BJ (cell line): ENCODE data around the gene KCNK1. TPM values are rescaled to one million over a fixed set of nuclear protein-coding genes. Genes with fewer than 3 reads are reported as not detected.

Experiments
- CTCF ChIA-PET: fragments of 350-600 bp; formaldehyde crosslinking; extraction: SDS; loops from one replicate; lab custom pipeline; 2021; ENCODE audit warnings: antibody characterized with exemption, inconsistent platforms; lab: Yijun Ruan, JAX
- POLR2A ChIA-PET: fragments of 300-600 bp; sonication (Branson Sonifier 250); formaldehyde crosslinking; extraction: SDS; loops from one replicate; lab custom pipeline; 2021; ENCODE audit warnings: antibody characterized with exemption; lab: Charles Lee
- DNase-seq: peaks from one replicate; pipeline ENCODE4 v3.0.0-alpha.2; 2011; ENCODE audit warnings: low read depth
- H3K27me3 ChIP-seq: 2 replicates; pipeline ENCODE4 v1.6.0; 2011; ENCODE audit warnings: low read length; ENCODE audit not compliant: control insufficient read depth, insufficient read depth
- H3K36me3 ChIP-seq: 2 replicates; pipeline ENCODE4 v1.5.1; 2011; ENCODE audit warnings: low read length; ENCODE audit not compliant: control insufficient read depth, insufficient read depth
- H3K4me3 ChIP-seq: 2 replicates; pipeline ENCODE4 v1.5.1; 2011; ENCODE audit warnings: low read depth, mild to moderate bottlenecking, control low read depth, low read length
- polyA plus RNA-seq: library from polyadenylated mRNA; depleted of rRNA; stranded (reverse); fragments of >200 nt; gene quantifications from 2 replicates; pipeline ENCODE4 v1.2.3, GENCODE V29; 2011
- TF ChIP-seq, protein P1 (sequence below): IDR thresholded peaks from 2 replicates; pipeline ENCODE4 v1.5.1; 2011; ENCODE audit warnings: low read depth, mild to moderate bottlenecking, control low read depth, inconsistent platforms, low read length, moderate library complexity; ENCODE audit not compliant: insufficient read depth

KCNK1 gene
- polyA plus RNA-seq, 1 experiment: 3.0 TPM

DNA sequence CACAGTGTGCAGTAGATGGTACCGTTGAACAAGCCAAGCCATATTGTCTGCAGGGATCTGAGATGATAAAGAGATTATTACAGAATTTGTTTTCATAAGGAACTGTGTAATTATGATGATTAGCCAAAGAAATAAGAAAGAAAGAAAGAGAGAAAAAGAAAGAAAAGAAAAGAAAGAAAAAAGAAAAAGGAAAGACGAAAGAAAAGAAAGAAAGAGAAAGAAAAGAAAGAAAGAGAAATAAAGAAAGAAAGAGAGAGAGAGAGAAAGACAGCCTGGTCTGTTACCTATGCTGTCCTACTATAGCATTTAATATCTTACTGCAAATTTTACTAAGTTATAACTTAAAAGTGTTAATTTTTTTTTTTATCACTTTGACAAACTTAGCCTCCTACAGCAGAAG, 43.6 kb downstream of the KCNK1 start:
- DNase-seq: no peak
- Histone ChIP-seq H3K36me3 (no peaks in the 10 kb centered on the region), H3K4me3 (no peak overlapping the region), H3K27me3 (no peaks in the 10 kb centered on the region)
- POLR2A ChIA-PET: no interaction called here
- CTCF ChIA-PET: no interaction called here
- TF ChIP-seq, protein P1, sequence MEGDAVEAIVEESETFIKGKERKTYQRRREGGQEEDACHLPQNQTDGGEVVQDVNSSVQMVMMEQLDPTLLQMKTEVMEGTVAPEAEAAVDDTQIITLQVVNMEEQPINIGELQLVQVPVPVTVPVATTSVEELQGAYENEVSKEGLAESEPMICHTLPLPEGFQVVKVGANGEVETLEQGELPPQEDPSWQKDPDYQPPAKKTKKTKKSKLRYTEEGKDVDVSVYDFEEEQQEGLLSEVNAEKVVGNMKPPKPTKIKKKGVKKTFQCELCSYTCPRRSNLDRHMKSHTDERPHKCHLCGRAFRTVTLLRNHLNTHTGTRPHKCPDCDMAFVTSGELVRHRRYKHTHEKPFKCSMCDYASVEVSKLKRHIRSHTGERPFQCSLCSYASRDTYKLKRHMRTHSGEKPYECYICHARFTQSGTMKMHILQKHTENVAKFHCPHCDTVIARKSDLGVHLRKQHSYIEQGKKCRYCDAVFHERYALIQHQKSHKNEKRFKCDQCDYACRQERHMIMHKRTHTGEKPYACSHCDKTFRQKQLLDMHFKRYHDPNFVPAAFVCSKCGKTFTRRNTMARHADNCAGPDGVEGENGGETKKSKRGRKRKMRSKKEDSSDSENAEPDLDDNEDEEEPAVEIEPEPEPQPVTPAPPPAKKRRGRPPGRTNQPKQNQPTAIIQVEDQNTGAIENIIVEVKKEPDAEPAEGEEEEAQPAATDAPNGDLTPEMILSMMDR: no peak

DNA sequence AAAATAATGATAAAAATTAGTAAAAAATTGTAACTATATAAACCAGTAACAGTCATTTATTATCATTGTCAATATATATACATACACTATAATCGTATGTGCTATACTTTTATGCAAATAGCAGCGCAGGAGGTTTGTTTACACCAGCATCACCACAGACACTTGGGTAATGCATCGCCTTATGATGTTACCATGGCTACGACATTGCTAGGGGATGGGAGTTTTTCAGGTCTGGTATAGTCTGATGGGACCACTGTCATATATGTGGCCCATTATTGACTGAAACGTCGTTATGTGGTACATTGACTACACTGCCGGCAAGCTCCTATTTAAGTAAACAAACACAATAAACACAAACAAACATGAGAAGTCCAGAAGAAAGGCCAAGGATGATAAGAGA, 45.6 kb downstream of the KCNK1 start:
- ChIA-PET CTCF (interaction anchor here (0.6 kb wide), 1 partner anchor 201 kb away, joined by 3 read pairs; no protein-coding TSS in a partner anchor), POLR2A (no interaction called here)
- H3K27me3 ChIP-seq: no peaks in the 10 kb centered on the region
- no peaks in the 10 kb centered on the region for H3K36me3 ChIP-seq
- TF ChIP-seq, protein P1: no peak
- H3K4me3 ChIP-seq: no peak overlapping the region
- DNase-seq: no peak

DNA sequence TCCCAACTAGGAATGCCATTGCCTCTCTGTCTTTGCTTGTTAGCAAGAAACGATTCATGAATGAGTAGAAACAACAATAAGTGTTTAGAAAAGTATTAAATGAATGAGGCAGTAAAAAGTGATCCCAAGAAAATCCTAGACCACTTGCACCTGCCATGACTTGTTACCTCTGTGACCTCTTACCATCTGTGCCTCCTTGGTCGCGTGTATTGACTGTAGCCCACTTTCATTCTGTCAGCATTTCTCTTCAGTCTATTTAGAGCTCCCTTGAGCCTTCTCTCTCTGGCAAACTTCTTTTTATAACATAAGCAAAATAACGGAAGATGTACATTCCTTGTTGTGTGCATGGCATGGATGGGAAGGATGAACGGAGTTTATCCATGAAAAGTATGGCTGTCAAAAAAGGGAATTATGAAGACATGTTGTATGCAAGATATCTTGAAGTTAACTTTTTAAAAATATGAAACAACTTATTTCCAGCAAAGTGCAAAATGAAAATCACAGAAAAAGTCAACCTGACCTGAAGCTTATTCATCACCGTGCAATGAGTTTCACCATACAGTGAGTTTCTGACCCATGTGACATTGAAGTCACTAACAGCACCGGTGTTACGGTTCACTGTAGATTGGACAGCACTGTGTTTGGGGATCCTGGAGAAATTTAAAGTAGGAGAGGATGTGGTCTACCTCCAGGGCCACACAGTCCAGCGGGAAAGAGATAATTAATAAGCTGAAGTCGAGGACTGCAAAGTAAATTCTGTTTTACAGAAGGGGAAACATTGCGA, 47.7 kb downstream of the KCNK1 start:
- Histone ChIP-seq H3K4me3 (no peak overlapping the region), H3K36me3 (peaks cover 1% of the 10 kb centered on the region; the same call in 1 of the 2 replicates), H3K27me3 (no peaks in the 10 kb centered on the region)
- TF ChIP-seq, protein P1: no peak
- no peak for DNase-seq
- CTCF ChIA-PET: no interaction called here
- POLR2A ChIA-PET: interaction anchor here (0.6 kb wide), 1 partner anchor 10 kb away, joined by 3 read pairs; no protein-coding TSS in a partner anchor

- TF ChIP-seq, protein P1: no peak
- Histone ChIP-seq H3K4me3 (no peak overlapping the region), H3K27me3 (no peaks in the 10 kb centered on the region), H3K36me3 (peaks cover 1% of the 10 kb centered on the region; the same call in 1 of the 2 replicates)
- ChIA-PET POLR2A (no interaction called here), CTCF (interaction anchor here (0.6 kb wide), 1 partner anchor 10 kb away, joined by 3 read pairs; no protein-coding TSS in a partner anchor)
- no peak for DNase-seq
These were observed 48.8 kb downstream of the KCNK1 start for GRCh38 chr1:233662575-233663304.

- Histone ChIP-seq H3K27me3 (no peaks in the 10 kb centered on the region), H3K4me3 (no peak overlapping the region), H3K36me3 (peaks cover 1% of the 10 kb centered on the region; the same call in 1 of the 2 replicates)
- ChIA-PET CTCF (no interaction called here), POLR2A (no interaction called here)
- TF ChIP-seq, protein P1: no peak
- no peak for DNase-seq
These were observed 50.3 kb downstream of the KCNK1 start for GRCh38 chr1:233664253-233664652.
